Natural killer cell (primary cell): ENCODE data around the gene SIRT5. TPM values are rescaled to one million over a fixed set of nuclear protein-coding genes. Genes with fewer than 3 reads are reported as not detected.

Source experiments
- ATAC-seq, 3 donors: fragments of 150-1000 bp in 2 of 3; fragments of 200-7000 bp in 1 of 3; cut with Tn5 transposase; 1 replicate in 1 of 3; 2 replicates in 2 of 3; pipeline ENCODE4 v1.10.0; 2021; ENCODE audit warnings: mild to moderate bottlenecking in 2 of 3, moderate library complexity in 2 of 3
- DNase-seq, 2 donors: peaks; one replicate each; pipeline versions ENCODE4 v3.0.0 to v3.0.0-alpha.2; 2013 to 2021; ENCODE audit warnings: mixed read lengths in 1 of 2
- H3K27ac ChIP-seq: one replicate; pipeline ENCODE4 v1.5.1; 2013; ENCODE audit warnings: mild to moderate bottlenecking, low read length
- H3K27me3 ChIP-seq: one replicate; pipeline ENCODE4 v1.6.1; 2013; ENCODE audit warnings: low read length; ENCODE audit not compliant: control insufficient read depth, insufficient read depth
- H3K36me3 ChIP-seq: one replicate; pipeline ENCODE4 v1.6.1; 2013; ENCODE audit warnings: low read length; ENCODE audit not compliant: control insufficient read depth, insufficient read depth
- H3K4me1 ChIP-seq: one replicate; pipeline ENCODE4 v1.6.1; 2013; ENCODE audit warnings: low read length; ENCODE audit not compliant: control insufficient read depth, insufficient read depth
- H3K4me3 ChIP-seq: one replicate; pipeline ENCODE4 v1.5.1; 2013; ENCODE audit warnings: low read length
- H3K9me3 ChIP-seq: one replicate; pipeline ENCODE4 v1.6.1; 2013; ENCODE audit warnings: low read length; ENCODE audit not compliant: control insufficient read depth, insufficient read depth
- H3K27ac Mint-ChIP-seq, 2 donors: one replicate each; pipeline ENCODE4 v1.8.0; 2022; ENCODE audit warnings: mild to moderate bottlenecking in 2 of 2, mixed read lengths in 2 of 2, moderate library complexity in 1 of 2
- H3K27me3 Mint-ChIP-seq, 2 donors: one replicate each; pipeline ENCODE4 v1.8.0; 2022; ENCODE audit warnings: low read depth in 2 of 2, mixed read lengths in 2 of 2
- H3K36me3 Mint-ChIP-seq: one replicate; pipeline ENCODE4 v1.8.0; 2022; ENCODE audit warnings: mixed read lengths
- H3K4me1 Mint-ChIP-seq, 2 donors: one replicate each; pipeline ENCODE4 v1.8.0; 2022; ENCODE audit warnings: mixed read lengths in 2 of 2
- H3K4me3 Mint-ChIP-seq: one replicate; pipeline ENCODE4 v1.8.0; 2022; ENCODE audit warnings: mild to moderate bottlenecking, moderate library complexity, mixed read lengths
- H3K9me3 Mint-ChIP-seq, 2 donors: one replicate each; pipeline ENCODE4 v1.8.0; 2022; ENCODE audit warnings: mixed read lengths in 2 of 2
- WGBS: methylation state at CpG from one replicate; pipeline ENCODE4 v1.1.7; 2013; ENCODE audit warnings: missing lambda C conversion rate; ENCODE audit not compliant: insufficient coverage; 5-methylcytosine and 5-hydroxymethylcytosine counted together
- intact Hi-C: fragments of 100-400 bp; cut with micrococcal nuclease; formaldehyde crosslinking; loops from one replicate; pipeline ENCODE4 v1.14.2; 2022
- total RNA-seq, 4 donors: library from RNA; stranded (reverse); fragments of 120-200 nt in 1 of 4; gene quantifications; one replicate each; pipeline versions ENCODE4 v1.2.3 to v1.2.4, GENCODE V29; 2013 to 2022
- TF ChIP-seq, protein P1 (sequence below): fragments of 200-600 bp; IDR thresholded peaks from one replicate; pipeline ENCODE4 v1.8.0; 2022; ENCODE audit warnings: antibody characterized with exemption

Gene SIRT5
- total RNA-seq, 3 donors from 2014 or later (not counting 1 experiment from before 2014, with no cell fraction given), result 8.8 to 13.9 (median 12.2) TPM

GRCh38 chr6:13539572-13539971 is 34.8 kb upstream of the SIRT5 start:
- TF ChIP-seq, protein P1, sequence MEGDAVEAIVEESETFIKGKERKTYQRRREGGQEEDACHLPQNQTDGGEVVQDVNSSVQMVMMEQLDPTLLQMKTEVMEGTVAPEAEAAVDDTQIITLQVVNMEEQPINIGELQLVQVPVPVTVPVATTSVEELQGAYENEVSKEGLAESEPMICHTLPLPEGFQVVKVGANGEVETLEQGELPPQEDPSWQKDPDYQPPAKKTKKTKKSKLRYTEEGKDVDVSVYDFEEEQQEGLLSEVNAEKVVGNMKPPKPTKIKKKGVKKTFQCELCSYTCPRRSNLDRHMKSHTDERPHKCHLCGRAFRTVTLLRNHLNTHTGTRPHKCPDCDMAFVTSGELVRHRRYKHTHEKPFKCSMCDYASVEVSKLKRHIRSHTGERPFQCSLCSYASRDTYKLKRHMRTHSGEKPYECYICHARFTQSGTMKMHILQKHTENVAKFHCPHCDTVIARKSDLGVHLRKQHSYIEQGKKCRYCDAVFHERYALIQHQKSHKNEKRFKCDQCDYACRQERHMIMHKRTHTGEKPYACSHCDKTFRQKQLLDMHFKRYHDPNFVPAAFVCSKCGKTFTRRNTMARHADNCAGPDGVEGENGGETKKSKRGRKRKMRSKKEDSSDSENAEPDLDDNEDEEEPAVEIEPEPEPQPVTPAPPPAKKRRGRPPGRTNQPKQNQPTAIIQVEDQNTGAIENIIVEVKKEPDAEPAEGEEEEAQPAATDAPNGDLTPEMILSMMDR, result no peak
- WGBS, result no CpG with 5 or more reads among the region's 1 CpG
- H3K4me3 Mint-ChIP-seq, result no peak overlapping the region
- Histone ChIP-seq H3K9me3 (no peaks in the 10 kb centered on the region), H3K4me3 (no peak overlapping the region), H3K27ac (no peak overlapping the region), H3K36me3 (no peaks in the 10 kb centered on the region), H3K4me1 (no peaks in the 10 kb centered on the region), H3K27me3 (no peaks in the 10 kb centered on the region)
- H3K36me3 Mint-ChIP-seq, result no peaks in the 10 kb centered on the region
- H3K4me1 Mint-ChIP-seq, result no peaks in the 10 kb centered on the region
- no peak overlapping the region for H3K27ac Mint-ChIP-seq
- H3K27me3 Mint-ChIP-seq, result no peaks in the 10 kb centered on the region
- ATAC-seq (no peak), DNase-seq (no peak)
- intact Hi-C loops, result no loop called here
- H3K9me3 Mint-ChIP-seq, result no peaks in the 10 kb centered on the region

DNA sequence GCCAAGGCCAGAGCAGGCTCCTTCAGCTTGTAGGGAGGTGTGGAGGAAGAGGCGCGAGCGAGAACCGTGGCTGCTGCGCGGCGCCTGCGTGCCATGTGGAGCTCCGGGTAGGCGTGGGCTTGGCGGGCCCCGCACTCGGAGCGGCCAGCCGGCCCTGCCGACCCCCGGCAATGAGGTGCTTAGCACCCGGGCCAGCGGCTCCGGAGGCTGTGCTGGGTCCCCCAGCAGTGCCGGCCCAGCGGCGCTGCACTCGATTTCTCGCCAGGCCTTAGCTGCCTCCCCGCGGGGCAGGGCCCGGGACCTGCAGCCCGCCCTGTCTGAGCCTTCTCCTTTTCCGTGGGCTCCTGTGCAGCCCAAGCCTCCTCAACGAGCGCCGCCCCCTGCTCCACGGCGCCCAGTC is 32.9 kb upstream of the SIRT5 start:
- Mint-ChIP-seq H3K27ac (no peak overlapping the region), H3K36me3 (no peaks in the 10 kb centered on the region), H3K4me1 (no peaks in the 10 kb centered on the region), H3K27me3 (no peaks in the 10 kb centered on the region), H3K4me3 (no peak overlapping the region), H3K9me3 (no peaks in the 10 kb centered on the region)
- DNase-seq (no peak), ATAC-seq (no peak)
- Histone ChIP-seq H3K4me3 (no peak overlapping the region), H3K9me3 (no peaks in the 10 kb centered on the region), H3K27me3 (no peaks in the 10 kb centered on the region), H3K36me3 (no peaks in the 10 kb centered on the region), H3K27ac (no peak overlapping the region), H3K4me1 (no peaks in the 10 kb centered on the region)
- 96% methylated on average over 35 of the region's 35 CpGs for WGBS
- intact Hi-C loops, result no loop called here
- TF ChIP-seq, protein P1, result no peak

DNA sequence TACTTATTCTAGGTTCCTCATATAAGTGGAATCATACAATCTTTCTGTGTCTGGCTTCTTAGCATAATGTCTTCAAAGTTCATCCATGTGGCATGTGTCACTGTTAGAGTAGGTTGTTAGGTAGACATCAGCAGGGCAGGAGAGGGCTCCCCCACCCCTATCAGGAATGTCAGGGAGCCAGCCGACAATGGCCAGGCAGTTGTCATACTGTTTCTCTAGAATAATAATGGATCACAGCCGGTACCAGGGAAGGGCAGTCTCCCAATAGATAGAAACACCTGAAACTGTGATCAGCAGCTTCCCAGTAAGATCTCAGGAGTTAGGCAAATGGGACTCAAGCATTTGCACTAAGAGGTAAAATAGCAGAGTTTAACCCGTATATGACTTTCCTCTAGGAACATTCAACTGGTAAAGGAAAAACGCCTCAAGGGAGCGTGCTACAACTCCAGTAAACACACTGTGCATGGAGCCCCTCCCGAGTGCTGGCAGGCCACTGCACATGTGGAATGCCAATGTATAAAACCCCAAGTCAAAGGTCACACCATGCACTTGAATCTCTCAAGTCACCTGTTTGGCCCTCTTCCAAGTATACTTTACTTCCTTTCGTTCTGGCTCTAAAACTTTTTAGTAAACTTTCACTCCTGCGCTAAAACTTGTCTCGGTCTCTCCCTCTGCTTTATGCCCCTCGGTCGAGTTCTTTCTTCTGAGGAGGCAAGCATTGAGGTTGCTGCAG is 29.8 kb upstream of the SIRT5 start:
- no peak overlapping the region for H3K4me3 ChIP-seq
- H3K36me3 Mint-ChIP-seq, result no peaks in the 10 kb centered on the region
- TF ChIP-seq, protein P1, result no peak
- no peak for ATAC-seq
- no peaks in the 10 kb centered on the region for H3K36me3 ChIP-seq
- WGBS, result 84% methylated on average over 11 of the region's 11 CpGs
- intact Hi-C loops, result no loop called here
- no peak overlapping the region for H3K4me3 Mint-ChIP-seq
- H3K4me1 Mint-ChIP-seq, result no peaks in the 10 kb centered on the region
- no peaks in the 10 kb centered on the region for H3K9me3 ChIP-seq
- H3K9me3 Mint-ChIP-seq, result no peaks in the 10 kb centered on the region
- DNase-seq, result no peak
- H3K4me1 ChIP-seq, result no peaks in the 10 kb centered on the region
- H3K27ac Mint-ChIP-seq, result no peak overlapping the region
- no peaks in the 10 kb centered on the region for H3K27me3 Mint-ChIP-seq
- H3K27me3 ChIP-seq, result no peaks in the 10 kb centered on the region
- no peak overlapping the region for H3K27ac ChIP-seq

- Mint-ChIP-seq H3K4me3 (no peak overlapping the region), H3K27me3 (no peaks in the 10 kb centered on the region), H3K4me1 (no peaks in the 10 kb centered on the region), H3K27ac (no peak overlapping the region), H3K36me3 (no peaks in the 10 kb centered on the region), H3K9me3 (no peaks in the 10 kb centered on the region)
- Histone ChIP-seq H3K27me3 (no peaks in the 10 kb centered on the region), H3K4me1 (no peaks in the 10 kb centered on the region), H3K9me3 (no peaks in the 10 kb centered on the region), H3K36me3 (no peaks in the 10 kb centered on the region), H3K4me3 (no peak overlapping the region), H3K27ac (no peak overlapping the region)
- TF ChIP-seq, protein P1, result no peak
- ATAC-seq (no peak), DNase-seq (no peak)
- intact Hi-C loops, result no loop called here
Measured at GRCh38 chr6:13545885-13546284, 28.5 kb upstream of the SIRT5 start.
